Stimulated activated CD8-positive, alpha-beta memory T cell treated with anti-CD3 and anti-CD28 coated beads, Interleukin-7, amount 100 ng/mL, for 48 hours (primary cell): ENCODE data around the gene PARD3.
"Not testable (repeated sequence)": the region's sequence is repeated elsewhere in the genome, so short reads cannot be mapped to it uniquely, and the experiment has no call there.

ENCODE experiments used
- DNase-seq, 2 donors: peaks; one replicate each; pipeline ENCODE4 v3.0.0-alpha.2; 2020; ENCODE audit warnings: low read depth in 1 of 2; ENCODE audit errors: extremely low read depth in 1 of 2

PARD3 gene

GRCh38 chr10:34719328-34719727, 95.8 kb downstream of the PARD3 start:
- no peak for DNase-seq

- DNase-seq: no peak
Observed at GRCh38 chr10:34717429-34717828, 97.7 kb downstream of the PARD3 start.

DNA sequence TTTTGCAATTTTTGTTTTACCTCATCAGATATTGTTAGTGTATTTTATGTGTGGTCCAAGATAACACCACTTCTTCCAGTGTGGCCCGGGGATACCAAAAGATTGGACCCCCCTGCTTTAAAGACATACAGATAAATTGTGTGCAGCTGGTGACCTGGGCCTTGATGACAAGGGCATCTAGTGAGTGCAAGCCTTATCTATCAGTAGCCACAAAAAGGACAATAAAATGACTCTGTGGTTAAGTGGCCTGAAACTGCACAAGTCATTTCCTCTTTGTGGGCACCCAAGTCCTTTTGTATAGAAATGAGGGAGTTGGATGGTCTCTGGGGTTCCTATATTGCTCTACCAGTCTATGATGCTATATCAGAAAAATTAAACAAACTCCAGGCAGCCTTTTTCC, 98.1 kb downstream of the PARD3 start:
- DNase-seq: no peak

DNA sequence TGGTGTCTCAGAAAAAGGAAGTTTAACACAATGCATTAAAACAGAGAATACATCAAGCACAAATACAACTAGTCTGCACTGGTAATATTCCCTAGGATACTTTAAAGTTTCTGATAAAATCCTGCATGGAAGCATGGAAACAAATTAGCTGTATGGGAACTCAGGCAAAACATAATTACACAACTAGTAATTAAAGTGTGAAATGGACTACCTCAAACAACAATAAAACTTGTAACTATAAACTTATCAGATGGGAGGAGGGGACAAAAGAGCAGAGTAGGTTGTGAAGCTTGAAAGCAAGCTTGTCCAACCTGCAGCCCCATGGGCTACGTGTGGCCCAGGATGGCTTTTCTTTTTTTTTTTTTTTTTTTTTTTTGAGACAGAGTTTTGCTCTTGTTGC, 98.9 kb downstream of the PARD3 start:
- no peak for DNase-seq

- DNase-seq: no peak
Observed at GRCh38 chr10:34715511-34716187, 99.4 kb downstream of the PARD3 start.

DNA sequence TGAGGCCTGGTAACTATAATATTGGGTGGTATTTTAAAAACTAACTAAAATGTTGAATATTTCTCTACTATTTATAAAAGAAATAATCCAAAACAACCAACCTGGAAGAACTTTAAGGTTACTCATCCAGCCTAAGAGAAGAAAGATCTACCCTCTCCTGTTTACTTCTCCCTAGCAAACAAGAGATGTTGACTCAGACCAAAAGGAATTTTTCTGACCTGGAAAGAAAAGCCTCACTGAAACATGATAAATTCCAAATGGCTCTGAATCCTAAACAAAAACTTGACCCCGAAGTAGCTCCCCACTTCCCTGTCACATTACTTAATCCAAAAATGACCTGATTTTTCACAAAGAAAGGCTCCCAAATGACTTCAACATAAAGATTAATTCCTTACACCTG, 101.2 kb downstream of the PARD3 start:
- DNase-seq: no peak

GRCh38 chr10:34711500-34711899, 103.6 kb downstream of the PARD3 start:
- DNase-seq: no peak

GRCh38 chr10:34710391-34710751, 104.7 kb downstream of the PARD3 start:
- DNase-seq: no peak

DNA sequence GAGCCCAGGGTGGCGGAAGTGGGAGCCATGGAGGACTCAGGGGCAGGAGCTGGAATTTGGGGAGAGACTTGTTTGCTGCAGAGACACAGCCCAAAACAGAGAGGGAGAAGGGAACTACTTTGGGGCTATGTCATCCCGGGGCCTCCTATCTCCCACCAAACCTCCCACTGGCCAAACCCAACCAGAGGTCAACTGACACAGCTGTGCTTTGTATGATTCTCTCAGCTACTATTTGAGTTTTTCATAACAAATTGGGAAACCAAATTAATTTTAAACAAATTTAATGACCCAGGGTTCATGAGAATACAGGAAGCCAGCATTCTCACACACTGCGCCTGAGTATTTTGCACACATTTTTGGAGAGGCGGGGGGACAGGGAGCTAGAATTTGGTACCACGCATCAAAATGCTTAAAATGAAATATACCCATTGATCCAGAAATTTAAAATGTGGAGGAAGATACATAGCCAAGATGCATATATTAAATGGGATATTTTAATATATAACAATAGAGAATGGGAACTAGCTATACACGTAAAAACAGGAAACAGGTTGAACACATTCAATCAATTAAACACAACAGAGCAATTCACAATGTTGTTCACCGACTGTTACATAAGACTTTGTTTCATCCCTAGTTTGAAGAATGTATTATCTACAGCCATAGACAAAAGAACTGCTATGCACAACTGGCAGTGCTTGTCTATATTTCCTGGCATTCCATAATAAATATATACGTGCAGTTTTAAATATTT, 105.3 kb downstream of the PARD3 start:
- DNase-seq: no peak

DNA sequence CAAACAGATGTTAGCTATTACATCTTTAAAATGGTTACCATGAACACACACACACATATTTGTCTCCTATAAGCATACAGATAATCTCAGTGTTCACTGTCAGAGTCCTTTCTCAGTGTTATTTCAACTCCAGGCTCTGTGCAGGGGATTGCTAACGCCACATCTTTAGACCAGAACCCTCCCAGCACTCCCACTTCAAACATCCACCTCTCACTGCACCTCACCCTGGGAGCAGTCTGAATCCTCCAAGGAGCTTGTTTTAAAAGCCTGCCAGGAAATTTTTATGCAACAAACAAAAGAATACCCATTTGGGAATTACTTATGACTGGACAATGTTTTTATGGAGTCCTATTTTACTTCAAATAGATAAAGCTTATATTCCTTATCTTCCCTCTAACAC, 107.4 kb downstream of the PARD3 start:
- DNase-seq: no peak

DNA sequence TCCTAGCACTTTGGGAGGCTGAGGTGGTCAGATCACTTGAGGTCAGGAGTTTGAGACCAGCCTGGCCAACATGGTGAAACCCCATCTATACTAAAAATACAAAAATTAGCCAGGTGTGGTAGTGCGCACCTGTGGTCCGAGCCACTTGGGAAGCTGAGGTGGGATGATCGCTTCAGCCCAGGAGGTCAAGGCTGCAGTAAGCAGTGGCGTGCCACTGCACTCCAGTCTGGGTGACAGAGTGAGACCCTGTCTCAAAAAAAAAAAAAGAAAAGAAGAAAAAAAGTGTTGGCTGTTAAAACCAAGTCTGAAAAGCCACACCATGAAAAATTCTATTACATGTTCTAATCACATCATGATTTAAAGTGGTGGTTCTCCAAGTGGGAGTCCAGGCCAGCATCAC, 108.1 kb downstream of the PARD3 start:
- not testable (repeated sequence) for DNase-seq

DNA sequence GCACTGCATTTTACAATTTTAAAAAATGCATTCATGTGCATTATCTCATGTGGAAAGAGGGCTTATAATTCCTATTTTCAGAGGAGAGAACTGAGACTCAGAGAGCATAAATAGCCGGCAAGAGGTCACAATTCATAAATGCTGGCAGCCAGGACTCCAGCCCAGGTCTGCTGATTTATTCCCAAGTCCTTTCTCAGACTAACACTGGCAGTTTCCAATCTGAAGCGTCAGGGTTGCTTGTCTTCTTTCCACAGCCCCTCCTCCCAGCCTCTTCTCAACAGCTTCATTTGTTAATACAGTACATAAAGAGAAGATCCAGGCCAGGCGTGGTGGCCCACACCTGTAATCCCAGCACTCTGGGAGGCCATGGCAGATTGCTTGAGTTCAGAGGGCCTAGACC, 108.9 kb downstream of the PARD3 start:
- no peak for DNase-seq

DNA sequence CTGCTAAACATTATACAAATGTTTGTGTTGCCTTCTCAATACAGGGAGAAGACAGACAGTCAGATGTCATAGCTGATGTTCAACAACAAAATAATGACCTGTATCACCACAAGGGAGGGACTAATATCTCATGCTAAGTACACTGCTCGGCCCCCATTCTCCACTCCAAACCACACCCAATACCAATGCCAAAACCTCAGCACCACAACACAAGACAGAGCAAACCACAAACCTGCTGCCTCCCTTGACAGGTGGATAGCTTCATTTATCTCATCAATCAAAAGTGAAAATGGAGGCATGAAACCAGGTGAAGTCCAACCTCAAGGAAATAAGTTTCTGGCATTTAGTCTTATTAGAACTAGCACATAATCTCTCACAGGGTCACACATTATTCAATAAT, 109.5 kb downstream of the PARD3 start:
- DNase-seq: no peak

GRCh38 chr10:34704526-34705184, 110.4 kb downstream of the PARD3 start:
- DNase-seq: no peak

DNA sequence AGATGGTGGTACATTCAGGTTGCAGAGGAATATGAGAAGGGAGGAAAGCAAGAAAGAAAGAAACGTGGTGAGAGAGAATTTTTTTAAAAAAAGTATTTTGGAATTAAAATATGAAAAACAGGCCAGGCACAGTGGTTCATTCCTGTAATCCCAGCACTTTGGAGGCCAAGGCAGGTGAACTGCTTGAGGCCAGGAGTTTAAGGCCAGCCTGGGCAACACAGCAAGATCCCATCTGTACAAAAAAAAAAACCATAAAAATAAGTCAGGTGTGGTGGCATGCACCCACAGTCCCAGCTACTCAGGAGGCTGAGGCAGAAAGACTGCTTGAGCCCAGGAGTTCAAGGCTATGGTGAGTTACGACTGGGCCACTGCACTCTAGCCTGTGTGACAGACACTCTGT, 112.1 kb downstream of the PARD3 start:
- no peak for DNase-seq

- no peak for DNase-seq
Observed at GRCh38 chr10:34702093-34702937, 112.8 kb downstream of the PARD3 start.

GRCh38 chr10:34701194-34701593, 113.9 kb downstream of the PARD3 start:
- no peak for DNase-seq

GRCh38 chr10:34700752-34701151, 114.3 kb downstream of the PARD3 start:
- DNase-seq: not testable (repeated sequence)

- DNase-seq: no peak
Observed at GRCh38 chr10:34699904-34700517, 115.1 kb downstream of the PARD3 start.

DNA sequence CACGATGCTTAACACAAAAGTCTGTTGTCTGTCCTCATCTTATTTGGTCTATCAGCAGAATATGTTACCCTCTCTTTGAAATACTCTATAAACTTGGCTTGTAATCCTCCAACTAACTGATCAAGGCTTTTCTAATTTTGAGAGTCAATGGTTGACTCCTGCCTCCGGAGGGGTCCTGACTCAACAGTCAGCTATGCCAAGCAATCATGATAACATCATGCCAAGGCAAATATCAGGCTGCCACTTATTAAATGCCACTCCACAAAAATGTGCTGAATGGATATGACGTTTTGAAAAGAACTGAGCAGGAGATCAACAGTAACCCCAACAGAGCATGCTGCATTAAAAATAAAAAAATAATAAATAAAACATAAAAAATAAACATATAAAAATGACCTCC, 116.1 kb downstream of the PARD3 start:
- DNase-seq: no peak
